Duodenal mucosa (tissue), 2 donors: Measurements from ENCODE around the gene OR10A4.
"Not testable (repeated sequence)": the region's sequence is repeated elsewhere in the genome, so short reads cannot be mapped to it uniquely, and the experiment has no call there.

Experiments used
- H3K27ac ChIP-seq: one replicate; pipeline ENCODE4 v1.7.0; 2013; ENCODE audit warnings: low read depth, low read length
- H3K27me3 ChIP-seq, 2 donors: one replicate each; pipeline ENCODE4 v1.7.0; 2013; ENCODE audit warnings: low read length in 2 of 2, control low read depth in 1 of 2; ENCODE audit not compliant: insufficient read depth in 2 of 2, control insufficient read depth in 1 of 2
- H3K36me3 ChIP-seq, 2 donors: one replicate each; pipeline ENCODE4 v1.7.0; 2013; ENCODE audit warnings: low read length in 2 of 2, control low read depth in 1 of 2; ENCODE audit not compliant: insufficient read depth in 2 of 2, control insufficient read depth in 1 of 2
- H3K4me1 ChIP-seq, 2 donors: one replicate each; pipeline ENCODE4 v1.7.0; 2013; ENCODE audit warnings: low read length in 2 of 2, control low read depth in 1 of 2; ENCODE audit not compliant: insufficient read depth in 2 of 2, control insufficient read depth in 1 of 2
- H3K4me3 ChIP-seq, 2 donors: one replicate each; pipeline ENCODE4 v1.7.0; 2013; ENCODE audit warnings: low read length in 2 of 2, low read depth in 1 of 2
- H3K9ac ChIP-seq, 2 donors: one replicate each; pipeline ENCODE4 v1.7.0; 2013; ENCODE audit warnings: low read length in 2 of 2, low read depth in 1 of 2
- H3K9me3 ChIP-seq, 2 donors: one replicate each; pipeline ENCODE4 v1.7.0; 2013; ENCODE audit warnings: low read length in 2 of 2, control low read depth in 1 of 2; ENCODE audit not compliant: control insufficient read depth in 1 of 2

OR10A4 gene

DNA sequence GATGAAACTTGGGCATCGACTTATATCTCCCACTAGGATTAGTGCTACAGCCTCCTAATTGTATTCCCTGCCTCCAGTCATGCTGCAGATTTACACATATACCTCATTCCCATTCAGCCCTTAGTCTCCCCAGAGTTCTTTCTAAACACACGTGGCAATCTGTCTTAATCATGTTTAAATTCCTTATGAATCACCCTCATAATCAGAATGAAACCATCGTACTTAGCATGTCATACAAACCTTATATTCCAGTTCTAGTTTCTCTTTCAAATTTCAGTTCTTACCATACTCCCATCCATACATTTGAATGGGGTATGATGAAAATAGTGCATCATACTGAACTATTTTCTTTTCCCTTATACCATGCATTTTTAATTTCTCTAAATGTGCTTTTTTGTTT lies 19.6 kb upstream of the OR10A4 start:
- H3K4me3 ChIP-seq = no peak overlapping the region
- no peak overlapping the region for H3K27ac ChIP-seq
- H3K27me3 ChIP-seq = no peaks in the 10 kb centered on the region
- H3K36me3 ChIP-seq = no peaks in the 10 kb centered on the region
- no peak overlapping the region for H3K9ac ChIP-seq
- H3K9me3 ChIP-seq = no peaks in the 10 kb centered on the region
- no peaks in the 10 kb centered on the region for H3K4me1 ChIP-seq

DNA sequence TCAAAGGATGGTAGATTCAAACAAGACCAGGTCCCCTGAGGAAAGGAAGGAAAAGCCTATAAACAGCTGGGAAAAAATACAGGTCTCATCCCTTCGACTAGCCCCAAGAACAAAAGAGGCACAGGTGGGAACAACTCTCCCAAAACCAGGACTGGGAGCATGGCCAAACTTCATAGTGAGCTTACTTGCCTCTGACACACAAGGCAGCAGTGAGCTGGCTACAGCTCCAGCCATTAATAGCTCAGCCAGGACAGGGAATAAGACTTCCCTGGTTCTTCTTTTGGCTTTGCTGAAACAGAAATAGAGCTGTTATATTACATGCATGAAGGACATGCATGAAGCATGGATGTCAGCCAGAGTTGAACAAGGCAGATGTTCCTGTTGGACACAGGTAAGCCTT lies 13.5 kb upstream of the OR10A4 start, which contains the start of gene OR10A2:
TSS of gene OR10A2 (plus strand) at position 97 of the 400 bp plus-strand sequence. CDS start 6,698 bp downstream, outside the sequence.
- no peaks in the 10 kb centered on the region for H3K27me3 ChIP-seq

DNA sequence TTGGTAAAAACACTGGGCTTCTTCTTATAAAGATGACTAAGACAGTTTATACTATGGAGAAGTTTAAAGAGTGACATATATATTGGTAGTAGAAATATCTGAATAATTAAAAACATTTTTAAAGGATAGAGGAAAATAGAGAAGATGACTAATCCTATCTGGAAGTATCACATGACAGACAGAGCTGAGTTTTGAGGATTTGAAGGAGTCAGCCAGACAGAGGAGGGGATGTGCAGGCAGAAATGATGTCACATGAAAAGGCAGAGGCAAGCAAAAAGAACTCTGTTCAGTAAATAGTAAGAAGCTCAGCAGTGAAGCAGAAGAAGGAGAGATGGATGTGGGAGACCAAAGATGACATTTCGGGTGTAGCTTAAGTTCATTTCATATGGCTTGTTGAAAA lies 12.0 kb upstream of the OR10A4 start:
- Histone ChIP-seq H3K27ac (no peak overlapping the region), H3K9me3 (no peaks in the 10 kb centered on the region), H3K36me3 (no peaks in the 10 kb centered on the region), H3K4me3 (no peak overlapping the region), H3K27me3 (no peaks in the 10 kb centered on the region), H3K4me1 (no peaks in the 10 kb centered on the region), H3K9ac (no peak overlapping the region)

More for the DNA sequence above, 13.5 kb upstream of the OR10A4 start, which contains the start of gene OR10A2:
- H3K9me3 ChIP-seq = no peaks in the 10 kb centered on the region
- no peak within 1 kb of the TSS for H3K9ac ChIP-seq
- no peaks in the 10 kb centered on the region for H3K4me1 ChIP-seq
- H3K27ac ChIP-seq = no peak within 1 kb of the TSS
- no peak within 1 kb of the TSS for H3K4me3 ChIP-seq
- no peaks in the 10 kb centered on the region for H3K36me3 ChIP-seq

DNA sequence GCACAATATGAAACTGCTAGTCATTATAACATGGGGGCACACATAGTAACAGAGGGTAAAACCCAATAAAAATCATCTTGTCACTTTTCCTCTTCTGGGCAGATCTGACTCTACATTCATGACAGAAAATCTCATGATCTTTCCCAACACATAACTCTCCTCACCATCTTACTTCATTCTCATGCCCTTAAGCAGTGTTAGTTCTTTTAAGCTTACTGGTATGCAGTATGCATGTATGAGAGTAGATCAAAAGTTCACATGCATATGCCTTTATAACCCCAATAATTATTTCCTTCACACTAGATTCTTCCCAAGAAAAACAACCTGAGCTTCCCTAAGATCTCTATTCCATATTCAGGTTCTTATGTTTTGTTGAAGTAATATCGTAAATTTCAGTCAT lies 5.1 kb upstream of the OR10A4 start:
- H3K27ac ChIP-seq = no peak overlapping the region
- no peaks in the 10 kb centered on the region for H3K4me1 ChIP-seq
- H3K36me3 ChIP-seq = no peaks in the 10 kb centered on the region
- H3K9me3 ChIP-seq = no peaks in the 10 kb centered on the region
- no peak overlapping the region for H3K4me3 ChIP-seq
- H3K27me3 ChIP-seq = no peaks in the 10 kb centered on the region
- H3K9ac ChIP-seq = no peak overlapping the region

DNA sequence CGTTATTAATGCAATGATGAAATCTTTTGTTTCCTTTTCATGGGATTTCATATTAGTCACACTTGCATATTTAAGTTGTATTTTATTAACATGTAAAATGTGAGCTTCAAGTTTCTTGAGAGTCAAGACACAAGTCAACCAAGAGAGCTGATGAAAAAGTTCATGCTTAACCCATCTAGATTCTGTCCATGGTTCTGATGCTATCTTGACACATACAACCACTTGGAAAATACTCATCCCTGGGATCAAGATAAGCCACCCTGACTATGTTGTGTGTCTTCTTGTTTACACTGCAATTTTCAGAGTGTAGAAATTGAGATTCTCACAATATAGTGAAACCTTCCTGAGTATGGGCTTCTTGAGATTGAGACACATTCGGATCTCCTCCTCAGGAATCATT lies 664 bp upstream of the OR10A4 start:
- Histone ChIP-seq H3K27ac (no peak overlapping the region), H3K9ac (no peak overlapping the region), H3K36me3 (no peaks in the 10 kb centered on the region), H3K4me1 (no peaks in the 10 kb centered on the region), H3K27me3 (no peaks in the 10 kb centered on the region), H3K9me3 (peaks cover 0 to 3% of the 10 kb centered on the region in 2 donors), H3K4me3 (no peak overlapping the region)

DNA sequence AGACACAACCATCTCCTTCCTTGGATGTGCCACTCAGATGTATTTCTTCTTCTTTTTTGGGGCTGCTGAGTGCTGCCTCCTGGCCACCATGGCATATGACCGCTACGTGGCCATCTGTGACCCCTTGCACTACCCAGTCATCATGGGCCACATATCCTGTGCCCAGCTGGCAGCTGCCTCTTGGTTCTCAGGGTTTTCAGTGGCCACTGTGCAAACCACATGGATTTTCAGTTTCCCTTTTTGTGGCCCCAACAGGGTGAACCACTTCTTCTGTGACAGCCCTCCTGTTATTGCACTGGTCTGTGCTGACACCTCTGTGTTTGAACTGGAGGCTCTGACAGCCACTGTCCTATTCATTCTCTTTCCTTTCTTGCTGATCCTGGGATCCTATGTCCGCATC lies 489 bp downstream of the OR10A4 start:
- Histone ChIP-seq H3K4me3 (no peak overlapping the region), H3K27me3 (no peaks in the 10 kb centered on the region), H3K36me3 (no peaks in the 10 kb centered on the region), H3K4me1 (no peaks in the 10 kb centered on the region), H3K9me3 (peaks cover 0 to 3% of the 10 kb centered on the region in 2 donors), H3K9ac (no peak overlapping the region), H3K27ac (no peak overlapping the region)

DNA sequence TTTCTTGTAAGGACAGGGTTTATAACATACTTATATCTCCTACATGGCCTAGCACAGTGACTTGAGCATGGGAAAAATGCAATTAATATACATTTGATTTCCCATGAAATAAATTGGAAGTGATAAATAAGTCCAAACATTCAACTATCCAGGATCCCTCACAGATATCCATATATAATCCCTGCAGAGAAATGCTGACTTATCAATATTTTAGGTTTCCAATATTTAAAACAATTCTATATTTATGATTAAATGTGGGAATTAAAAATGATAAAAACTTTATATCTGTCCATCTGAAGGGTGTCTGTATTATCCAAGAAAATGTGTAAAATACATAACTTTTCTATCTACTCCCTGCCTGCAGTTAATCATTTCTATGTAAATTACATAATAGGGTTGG lies 6.3 kb downstream of the OR10A4 start:
- no peaks in the 10 kb centered on the region for H3K27me3 ChIP-seq
- H3K36me3 ChIP-seq = no peaks in the 10 kb centered on the region
- no peaks in the 10 kb centered on the region for H3K4me1 ChIP-seq
- no peaks in the 10 kb centered on the region for H3K9me3 ChIP-seq
- no peak overlapping the region for H3K9ac ChIP-seq
- H3K27ac ChIP-seq = no peak overlapping the region
- H3K4me3 ChIP-seq = no peak overlapping the region

DNA sequence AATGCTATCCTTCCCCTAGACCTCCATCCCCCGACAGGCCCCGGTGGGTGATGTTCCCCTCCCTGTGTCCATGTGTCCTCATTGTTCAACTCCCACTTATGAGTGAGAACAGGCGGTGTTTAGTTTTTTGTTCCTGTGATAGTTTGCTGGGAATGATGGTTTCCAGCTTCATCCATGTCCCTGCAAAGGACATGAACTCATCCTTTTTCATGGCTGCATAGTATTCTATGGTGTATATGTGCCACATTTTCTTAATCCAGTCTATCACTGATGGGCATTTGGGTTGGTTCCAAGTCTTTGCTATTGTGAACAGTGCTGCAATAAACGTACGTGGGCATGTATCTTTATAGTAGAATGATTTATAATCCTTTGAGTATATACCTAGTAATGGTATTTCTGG lies 11.3 kb downstream of the OR10A4 start:
- H3K27me3 ChIP-seq, H3K9ac ChIP-seq, H3K9me3 ChIP-seq, H3K4me1 ChIP-seq, H3K4me3 ChIP-seq, H3K36me3 ChIP-seq, H3K27ac ChIP-seq: not testable (repeated sequence)

DNA sequence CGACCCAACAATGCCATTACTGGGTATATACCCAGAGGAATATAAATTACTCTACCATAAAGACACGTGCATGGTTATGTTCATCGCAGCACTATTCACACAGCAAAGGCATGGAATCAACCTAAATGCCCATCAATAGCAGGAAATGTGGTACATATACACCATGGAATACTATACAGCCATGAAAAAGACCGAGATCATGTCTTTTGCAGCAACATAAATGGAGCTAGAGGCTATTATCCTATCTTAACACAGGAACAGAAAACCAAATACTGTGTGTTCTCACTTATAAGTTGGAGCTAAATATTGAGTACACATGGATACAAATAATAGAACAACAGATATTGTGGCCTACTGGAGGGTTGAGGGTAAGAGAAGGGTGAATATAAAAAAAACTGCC lies 12.4 kb downstream of the OR10A4 start:
- H3K4me1 ChIP-seq = no peaks in the 10 kb centered on the region
- H3K4me3 ChIP-seq = no peak overlapping the region
- no peak overlapping the region for H3K9ac ChIP-seq
- H3K27ac ChIP-seq = no peak overlapping the region
- H3K27me3 ChIP-seq = no peaks in the 10 kb centered on the region
- H3K9me3 ChIP-seq = peaks cover 0 to 3% of the 10 kb centered on the region in 2 donors
- H3K36me3 ChIP-seq = no peaks in the 10 kb centered on the region

DNA sequence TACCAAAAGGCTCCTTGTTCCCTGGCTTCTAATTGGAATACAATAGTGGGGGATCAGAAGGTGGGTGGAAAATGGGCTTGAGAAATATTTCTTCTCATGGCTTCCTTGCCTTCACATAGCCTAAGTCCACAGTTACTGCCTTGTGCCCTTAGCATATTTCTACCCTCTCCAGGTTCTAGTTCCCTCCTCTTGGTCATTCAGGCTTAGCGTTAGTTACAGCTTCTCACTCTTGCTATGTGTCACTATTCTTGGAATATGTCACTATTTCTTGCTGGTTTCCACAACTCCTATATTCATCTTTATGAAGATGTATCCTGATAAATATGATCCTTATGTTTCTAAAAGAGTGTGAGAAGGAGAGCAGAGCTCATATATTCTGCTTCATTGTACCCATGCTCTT lies 13.4 kb downstream of the OR10A4 start:
- H3K4me3 ChIP-seq = no peak overlapping the region
- no peaks in the 10 kb centered on the region for H3K4me1 ChIP-seq
- H3K9me3 ChIP-seq = peaks cover 0 to 3% of the 10 kb centered on the region in 2 donors
- no peaks in the 10 kb centered on the region for H3K27me3 ChIP-seq
- H3K9ac ChIP-seq = no peak overlapping the region
- H3K27ac ChIP-seq = no peak overlapping the region
- no peaks in the 10 kb centered on the region for H3K36me3 ChIP-seq

DNA sequence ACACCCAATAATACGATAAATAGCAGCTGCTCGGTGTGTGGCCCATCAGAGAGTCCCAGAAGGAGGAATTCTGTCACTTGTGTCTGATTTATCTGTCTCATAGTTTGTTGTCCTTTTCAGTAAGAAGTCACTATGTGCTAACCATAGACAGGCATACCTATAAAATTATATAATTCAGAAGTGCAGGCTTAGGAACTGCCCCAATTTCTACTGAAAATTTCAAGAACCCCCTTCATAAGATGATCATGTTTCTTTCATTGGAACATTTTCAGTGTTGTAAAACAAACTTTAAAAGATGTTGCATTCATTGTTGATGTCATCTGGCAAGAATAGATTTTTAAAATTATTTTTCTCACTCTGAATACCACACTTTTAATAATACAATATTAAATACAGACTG lies 16.0 kb downstream of the OR10A4 start, which contains the start of gene OR2D2:
TSS of gene OR2D2 (minus strand) at position 101 of the 400 bp plus-strand sequence. CDS start at position 101, 0 bp downstream.
- H3K9ac ChIP-seq = no peak within 1 kb of the TSS
- peaks cover 0 to 3% of the 10 kb centered on the region in 2 donors for H3K9me3 ChIP-seq
- H3K27ac ChIP-seq = no peak within 1 kb of the TSS
- H3K4me3 ChIP-seq = no peak within 1 kb of the TSS
- no peaks in the 10 kb centered on the region for H3K27me3 ChIP-seq
- no peaks in the 10 kb centered on the region for H3K4me1 ChIP-seq
- H3K36me3 ChIP-seq = no peaks in the 10 kb centered on the region
